GM23338 (cell line): ENCODE results near the gene CYTH1. TPM values are rescaled to one million over a fixed set of nuclear protein-coding genes. Genes with fewer than 3 reads are reported as not detected.
"Not testable (repeated sequence)": the region's sequence is repeated elsewhere in the genome, so short reads cannot be mapped to it uniquely, and the experiment has no call there.

ENCODE experiments used
- ATAC-seq: fragments of 200-7000 bp; cut with Tn5 transposase; 3 replicates; pipeline ENCODE4 v1.9.1; 2020
- DNase-seq: peaks from one replicate; pipeline ENCODE4 v3.0.0-alpha.2; 2015; ENCODE audit warnings: low spot score
- H2AFZ ChIP-seq: fragments of 200-600 bp; sonication (generic); 2 replicates; pipeline ENCODE4 v1.8.0; 2016; ENCODE audit warnings: antibody characterized with exemption, mild to moderate bottlenecking, moderate library complexity
- H3F3A ChIP-seq: fragments of 200-600 bp; sonication (generic); replicated peaks from 2 replicates; pipeline ENCODE4 v1.8.0; 2017; ENCODE audit warnings: antibody characterized with exemption, mixed run types, low read depth
- H3K27ac ChIP-seq: fragments of 200-600 bp; sonication (generic); 2 replicates; pipeline ENCODE4 v1.6.1; 2016; ENCODE audit warnings: low read depth
- H3K27me3 ChIP-seq: fragments of 200-600 bp; sonication (generic); 2 replicates; pipeline ENCODE4 v1.8.0; 2016; ENCODE audit warnings: mild to moderate bottlenecking, mixed run types, moderate library complexity; ENCODE audit not compliant: insufficient read depth
- H3K36me3 ChIP-seq: fragments of 200-600 bp; sonication (generic); 2 replicates; pipeline ENCODE4 v1.8.0; 2016; ENCODE audit warnings: mild to moderate bottlenecking; ENCODE audit not compliant: insufficient read depth
- H3K4me1 ChIP-seq: fragments of 200-600 bp; sonication (generic); 2 replicates; pipeline ENCODE4 v1.8.0; 2016; ENCODE audit warnings: mild to moderate bottlenecking, moderate library complexity; ENCODE audit not compliant: insufficient read depth
- H3K4me2 ChIP-seq: fragments of 200-600 bp; sonication (generic); 2 replicates; pipeline ENCODE4 v1.7.1; 2017; ENCODE audit warnings: mixed run types
- H3K4me3 ChIP-seq: fragments of 200-600 bp; sonication (generic); 2 replicates; pipeline ENCODE4 v1.6.1; 2016; ENCODE audit warnings: mixed run types
- H3K79me2 ChIP-seq: fragments of 200-600 bp; sonication (generic); replicated peaks from 2 replicates; pipeline ENCODE4 v1.8.0; 2017; ENCODE audit warnings: mild to moderate bottlenecking; ENCODE audit not compliant: insufficient read depth
- H3K9me2 ChIP-seq: fragments of 200-600 bp; sonication (generic); 2 replicates; pipeline ENCODE4 v1.8.0; 2017; ENCODE audit not compliant: insufficient read depth
- H4K20me1 ChIP-seq: fragments of 200-600 bp; sonication (generic); replicated peaks from 2 replicates; pipeline ENCODE4 v1.8.0; 2017; ENCODE audit warnings: mild to moderate bottlenecking; ENCODE audit not compliant: insufficient read depth
- H3K27ac Mint-ChIP-seq: 2 replicates; pipeline ENCODE4 v1.8.0; 2020; ENCODE audit warnings: inconsistent platforms, mild to moderate bottlenecking, moderate library complexity, mixed read lengths
- H3K27me3 Mint-ChIP-seq: 3 replicates; pipeline ENCODE4 v1.8.0; 2022; ENCODE audit warnings: low read depth, mild to moderate bottlenecking, moderate library complexity, mixed read lengths, inconsistent platforms; ENCODE audit not compliant: insufficient read depth, poor library complexity
- H3K36me3 Mint-ChIP-seq: 3 replicates; pipeline ENCODE4 v1.8.0; 2021; ENCODE audit warnings: low read depth, mild to moderate bottlenecking, inconsistent platforms, moderate library complexity, mixed read lengths
- H3K4me1 Mint-ChIP-seq: 3 replicates; pipeline ENCODE4 v1.8.0; 2020; ENCODE audit warnings: mild to moderate bottlenecking, inconsistent platforms, mixed read lengths
- H3K4me3 Mint-ChIP-seq: 3 replicates; pipeline ENCODE4 v1.8.0; 2021; ENCODE audit warnings: moderate library complexity, mild to moderate bottlenecking, inconsistent platforms, mixed read lengths
- H3K9me3 Mint-ChIP-seq: 3 replicates; pipeline ENCODE4 v1.8.0; 2020; ENCODE audit warnings: moderate library complexity, mild to moderate bottlenecking, inconsistent platforms, mixed read lengths
- CREB1 ChIP-seq: fragments of 250-450 bp; sonication (Bioruptor Pico); IDR thresholded peaks from 2 replicates; pipeline ENCODE4 v1.5.0; 2020; ENCODE audit warnings: low read depth, mild to moderate bottlenecking, moderate library complexity
- EZH2 ChIP-seq: fragments of 200-600 bp; sonication (generic); IDR thresholded peaks from one replicate; pipeline ENCODE4 v1.8.0; 2017; ENCODE audit warnings: antibody characterized with exemption, mild to moderate bottlenecking, low read depth; ENCODE audit not compliant: unreplicated experiment
- STAT1 ChIP-seq: IDR thresholded peaks from one replicate; pipeline ENCODE4 v1.6.1; 2016; ENCODE audit warnings: antibody characterized with exemption; ENCODE audit not compliant: unreplicated experiment
- ZNF462 ChIP-seq: fragments of 250-450 bp; sonication (Bioruptor Pico); IDR thresholded peaks from 2 replicates; pipeline ENCODE4 v1.5.0; 2020; ENCODE audit warnings: mild to moderate bottlenecking, moderate library complexity
- polyA plus RNA-seq: library from polyadenylated mRNA; unstranded; fragments of >200 nt; fragmentation: Nextera tagmentation; extraction: Ambion mirVana; gene quantifications from 2 replicates; pipeline ENCODE4 v1.2.1, GENCODE V29; 2016
- total RNA-seq: library from RNA; depleted of rRNA; stranded (reverse); fragments of >200 nt; shearing (Covaris generic); gene quantifications from 2 replicates; pipeline ENCODE4 v1.2.3, GENCODE V29; 2014
- TF ChIP-seq, protein P1 (sequence below), 2 experiments: fragments of 200-600 bp in 1 of 2; sonication (generic) in 1 of 2; conservative IDR thresholded peaks; 2 replicates each; pipeline versions ENCODE4 v1.5.1 to v1.6.1; 2016 to 2017; ENCODE audit warnings: antibody characterized with exemption in 2 of 2, low read depth in 2 of 2, mild to moderate bottlenecking in 2 of 2, moderate library complexity in 1 of 2

CYTH1 gene
- total and polyA plus RNA-seq, 2 experiments from 2014 or later: 13.8 to 14.5 TPM

GRCh38 chr17:78779850-78780249, 2.2 kb downstream of the CYTH1 start (continued):
- TF ChIP-seq ZNF462 (CRISPR knock-in tag): no peak
- TF ChIP-seq, protein P1, sequence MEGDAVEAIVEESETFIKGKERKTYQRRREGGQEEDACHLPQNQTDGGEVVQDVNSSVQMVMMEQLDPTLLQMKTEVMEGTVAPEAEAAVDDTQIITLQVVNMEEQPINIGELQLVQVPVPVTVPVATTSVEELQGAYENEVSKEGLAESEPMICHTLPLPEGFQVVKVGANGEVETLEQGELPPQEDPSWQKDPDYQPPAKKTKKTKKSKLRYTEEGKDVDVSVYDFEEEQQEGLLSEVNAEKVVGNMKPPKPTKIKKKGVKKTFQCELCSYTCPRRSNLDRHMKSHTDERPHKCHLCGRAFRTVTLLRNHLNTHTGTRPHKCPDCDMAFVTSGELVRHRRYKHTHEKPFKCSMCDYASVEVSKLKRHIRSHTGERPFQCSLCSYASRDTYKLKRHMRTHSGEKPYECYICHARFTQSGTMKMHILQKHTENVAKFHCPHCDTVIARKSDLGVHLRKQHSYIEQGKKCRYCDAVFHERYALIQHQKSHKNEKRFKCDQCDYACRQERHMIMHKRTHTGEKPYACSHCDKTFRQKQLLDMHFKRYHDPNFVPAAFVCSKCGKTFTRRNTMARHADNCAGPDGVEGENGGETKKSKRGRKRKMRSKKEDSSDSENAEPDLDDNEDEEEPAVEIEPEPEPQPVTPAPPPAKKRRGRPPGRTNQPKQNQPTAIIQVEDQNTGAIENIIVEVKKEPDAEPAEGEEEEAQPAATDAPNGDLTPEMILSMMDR (conservative IDR thresholded peaks at IDR 0.05; ENCODE audit: low read depth in 2 of 2): no peak
- no peak for TF ChIP-seq CREB1 (CRISPR knock-in tag)
- TF ChIP-seq EZH2: no peak
- TF ChIP-seq STAT1: no peak

GRCh38 chr17:78779286-78779651, 2.8 kb downstream of the CYTH1 start:
- H3K4me1 Mint-ChIP-seq: peaks cover 21% of the 10 kb centered on the region
- H3K27ac ChIP-seq, H3K9me2 ChIP-seq, ATAC-seq, H3K36me3 ChIP-seq, H3K4me2 ChIP-seq, H3K9me3 Mint-ChIP-seq, H3K4me3 ChIP-seq, H3K36me3 Mint-ChIP-seq, H3F3A ChIP-seq, DNase-seq, H3K27me3 Mint-ChIP-seq, H3K27ac Mint-ChIP-seq, H3K4me3 Mint-ChIP-seq, H3K27me3 ChIP-seq, H3K4me1 ChIP-seq, H2AFZ ChIP-seq: not testable (repeated sequence)
- Histone ChIP-seq H3K79me2 (peaks cover 41% of the 10 kb centered on the region), H4K20me1 (0 out of 2 replicates have a peak, but pooled peaks cover 11% of the 10 kb centered on the region)
